GM12873 (cell line): Measurements from ENCODE around the gene FRK.

Experiments used
- TF ChIP-seq, protein P1 (sequence below): IDR thresholded peaks from 2 replicates; pipeline ENCODE4 v1.5.1; 2012; ENCODE audit warnings: low read depth, mild to moderate bottlenecking, moderate library complexity, low read length, control low read depth; ENCODE audit not compliant: insufficient read depth; ENCODE audit errors: missing control alignments

FRK gene

DNA sequence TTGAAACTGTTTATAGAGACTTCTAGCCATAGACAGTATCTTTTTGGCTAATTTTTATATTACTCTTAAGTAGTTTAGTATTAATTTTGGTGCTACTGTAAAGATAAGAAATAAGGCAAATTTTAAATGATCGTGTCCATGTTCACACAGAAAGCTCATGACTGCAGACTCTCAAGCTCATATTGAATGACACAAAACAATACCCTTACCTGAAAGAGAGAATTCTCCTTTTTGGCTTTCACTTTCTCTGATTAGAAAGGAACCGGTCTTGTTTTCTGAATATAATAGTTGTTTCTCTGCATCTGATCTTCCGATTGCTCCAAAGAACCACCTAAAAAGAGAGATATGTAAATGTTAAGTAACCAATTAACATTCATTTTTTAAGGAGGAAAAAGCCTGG, 57.0 kb downstream of the FRK start:
- TF ChIP-seq, protein P1, sequence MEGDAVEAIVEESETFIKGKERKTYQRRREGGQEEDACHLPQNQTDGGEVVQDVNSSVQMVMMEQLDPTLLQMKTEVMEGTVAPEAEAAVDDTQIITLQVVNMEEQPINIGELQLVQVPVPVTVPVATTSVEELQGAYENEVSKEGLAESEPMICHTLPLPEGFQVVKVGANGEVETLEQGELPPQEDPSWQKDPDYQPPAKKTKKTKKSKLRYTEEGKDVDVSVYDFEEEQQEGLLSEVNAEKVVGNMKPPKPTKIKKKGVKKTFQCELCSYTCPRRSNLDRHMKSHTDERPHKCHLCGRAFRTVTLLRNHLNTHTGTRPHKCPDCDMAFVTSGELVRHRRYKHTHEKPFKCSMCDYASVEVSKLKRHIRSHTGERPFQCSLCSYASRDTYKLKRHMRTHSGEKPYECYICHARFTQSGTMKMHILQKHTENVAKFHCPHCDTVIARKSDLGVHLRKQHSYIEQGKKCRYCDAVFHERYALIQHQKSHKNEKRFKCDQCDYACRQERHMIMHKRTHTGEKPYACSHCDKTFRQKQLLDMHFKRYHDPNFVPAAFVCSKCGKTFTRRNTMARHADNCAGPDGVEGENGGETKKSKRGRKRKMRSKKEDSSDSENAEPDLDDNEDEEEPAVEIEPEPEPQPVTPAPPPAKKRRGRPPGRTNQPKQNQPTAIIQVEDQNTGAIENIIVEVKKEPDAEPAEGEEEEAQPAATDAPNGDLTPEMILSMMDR: no peak

DNA sequence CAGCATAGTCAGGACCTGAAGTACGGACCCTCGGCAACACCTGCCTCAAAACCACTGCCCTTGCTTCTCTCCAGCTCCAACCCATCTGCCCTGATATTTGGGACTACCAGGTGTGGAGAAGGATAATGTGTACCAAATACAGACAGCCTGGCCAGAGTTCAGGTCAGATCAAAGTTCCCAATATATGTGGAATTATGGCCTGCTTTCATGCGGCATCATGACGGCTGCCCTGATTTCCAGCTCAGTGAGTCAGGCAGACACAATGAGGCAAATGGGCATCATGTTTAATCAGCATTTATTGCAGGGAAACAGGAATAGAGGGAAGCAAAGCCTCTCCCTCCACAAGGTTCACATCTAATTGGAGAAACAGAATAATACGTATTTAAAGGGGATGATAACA, 57.9 kb downstream of the FRK start:
- TF ChIP-seq, protein P1: no peak

DNA sequence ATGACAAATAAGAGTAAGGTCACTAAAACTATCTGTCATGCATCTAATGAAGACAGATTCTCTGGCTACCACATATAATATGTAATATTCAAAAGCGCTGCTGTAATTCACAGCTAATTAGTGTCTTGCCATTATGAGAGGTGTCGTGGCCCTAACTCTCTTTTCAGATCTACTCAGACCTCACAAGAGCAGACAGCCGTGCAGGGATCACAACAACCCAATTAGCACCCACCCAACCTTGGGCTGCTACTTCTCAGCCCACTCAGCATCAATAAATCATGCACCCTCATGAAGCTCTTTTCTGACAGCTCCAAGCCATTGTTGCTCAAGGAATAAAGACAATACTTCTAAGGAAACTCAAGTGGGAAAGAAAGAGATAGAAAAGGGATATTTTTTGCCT, 61.5 kb downstream of the FRK start:
- TF ChIP-seq, protein P1: no peak

DNA sequence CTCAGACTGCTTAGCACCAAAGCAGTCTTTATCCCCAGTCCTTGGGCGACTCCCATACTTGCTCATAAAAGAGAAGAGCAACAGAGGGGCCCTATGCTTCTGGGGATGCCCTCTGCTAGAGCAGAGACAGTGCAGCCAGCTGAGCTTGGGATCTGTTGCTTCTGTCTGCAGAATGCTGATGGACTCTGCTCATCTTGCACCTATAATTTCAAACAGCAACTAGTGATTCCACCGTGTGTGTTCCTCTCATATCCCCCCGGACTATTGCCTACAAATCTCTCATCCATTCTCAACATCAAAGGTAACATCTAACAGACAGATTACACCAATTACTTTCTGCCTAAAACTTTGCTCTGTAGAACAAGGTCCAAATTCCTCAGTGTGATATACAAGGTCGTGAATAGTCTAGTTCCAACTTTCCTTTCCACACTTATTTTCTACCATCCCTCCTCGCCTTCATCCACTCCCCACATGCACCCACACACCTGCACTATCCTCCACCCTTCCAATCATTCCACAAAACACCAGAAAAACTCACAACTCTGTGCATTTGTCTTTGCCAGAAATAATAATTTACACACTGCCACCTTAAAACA, 62.6 kb downstream of the FRK start:
- TF ChIP-seq, protein P1: no peak

DNA sequence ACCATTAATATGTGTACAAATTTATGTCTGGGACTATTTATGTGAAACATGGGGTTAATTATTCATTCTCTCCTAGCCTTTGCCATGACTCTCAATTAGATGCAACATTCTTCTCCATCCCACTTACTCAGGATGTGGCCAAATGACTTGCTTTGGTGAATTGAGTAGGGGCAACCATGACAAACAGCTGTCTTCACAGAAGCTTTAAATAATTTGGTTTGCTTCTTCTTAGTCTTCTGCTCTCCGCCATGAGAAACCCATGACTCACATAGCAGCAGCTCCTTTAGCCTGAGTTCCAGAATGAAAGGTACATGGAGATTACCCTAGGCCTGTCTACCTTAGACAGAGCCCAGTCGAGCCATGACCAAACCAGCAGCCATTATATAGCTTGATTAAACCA, 74.7 kb downstream of the FRK start:
- TF ChIP-seq, protein P1: no peak

DNA sequence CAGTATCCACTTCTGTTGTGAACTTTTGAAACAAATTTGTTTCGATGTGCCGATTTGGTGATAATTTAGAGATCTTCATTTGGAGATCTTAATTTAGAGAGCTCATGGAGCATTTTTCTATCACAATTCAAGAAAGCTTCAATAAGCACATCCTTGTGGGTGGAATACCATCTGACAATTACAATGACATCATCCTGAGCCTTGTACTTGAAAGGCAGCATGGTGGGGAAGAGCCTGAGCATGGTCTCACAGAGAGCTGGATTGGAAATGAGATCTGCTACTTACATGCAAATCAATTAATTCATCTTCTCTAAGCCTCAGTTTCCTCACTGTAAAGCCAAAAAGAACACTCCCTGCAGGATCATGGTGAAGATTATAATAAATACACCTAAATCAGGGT, 75.9 kb downstream of the FRK start:
- TF ChIP-seq, protein P1: no peak

DNA sequence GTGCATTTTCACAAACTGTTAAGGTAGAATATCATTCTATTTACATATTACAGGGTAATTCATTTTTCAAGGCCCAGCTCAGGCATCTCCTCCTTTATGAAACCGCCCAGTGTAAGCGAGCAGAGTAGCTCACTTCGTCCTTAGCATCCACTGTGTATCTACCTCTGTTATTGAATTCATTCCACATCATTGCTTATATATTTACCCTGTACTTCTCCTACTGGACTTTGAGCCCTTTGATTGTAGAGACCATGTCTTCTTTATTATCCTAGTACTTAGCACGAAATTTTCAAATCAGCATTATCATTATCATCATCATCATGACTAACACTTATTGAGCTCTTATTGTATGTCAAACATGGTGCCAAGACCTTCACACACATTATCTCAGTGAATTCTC, 76.7 kb downstream of the FRK start:
- TF ChIP-seq, protein P1: no peak
